CD4-positive, alpha-beta T cell treated with Interleukin-1 beta for 1 hour (primary cell): ENCODE measurements around the gene DCHS1.
A peak's percentile ranks its signal among the peaks of the same experiment; 100 is the strongest.

ENCODE experiments used
- DNase-seq, 2 donors: peaks; one replicate each; pipeline ENCODE4 v3.0.0-alpha.2; 2020 to 2022

The DCHS1 gene

GRCh38 chr11:6611963-6612212, 43.7 kb downstream of the DCHS1 start:
- DNase-seq, result no peak

GRCh38 chr11:6611092-6611962, 44.3 kb downstream of the DCHS1 start:
- DNase-seq, result peak; percentile 39 to 41

- no peak for DNase-seq
Measured at GRCh38 chr11:6610591-6610990, 45.0 kb downstream of the DCHS1 start.

GRCh38 chr11:6609502-6610015, 46.0 kb downstream of the DCHS1 start:
- no peak for DNase-seq

- no peak for DNase-seq
Measured at GRCh38 chr11:6608726-6609501, 46.7 kb downstream of the DCHS1 start.

- no peak for DNase-seq
Measured at GRCh38 chr11:6608011-6608410, 47.6 kb downstream of the DCHS1 start.

GRCh38 chr11:6607190-6607795, 48.3 kb downstream of the DCHS1 start:
- no peak for DNase-seq

- peak; percentile 68 to 75 for DNase-seq
Measured at GRCh38 chr11:6606471-6607189, 49.0 kb downstream of the DCHS1 start.

GRCh38 chr11:6604790-6605189, 50.8 kb downstream of the DCHS1 start:
- DNase-seq, result no peak

- peak; percentile 63 to 67 for DNase-seq
Measured at GRCh38 chr11:6604081-6604626, 51.5 kb downstream of the DCHS1 start.

- DNase-seq, result peak; percentile 90 to 93
Measured at GRCh38 chr11:6603287-6604080, 52.1 kb downstream of the DCHS1 start, which contains the start of the genes ILK and RRP8. Gene ILK, plus strand, starts transcription at chr11:6603774. Its CDS starts 498 bp downstream, at chr11:6604272. Gene RRP8, minus strand, starts transcription at chr11:6603616. Its CDS starts 114 bp downstream, at chr11:6603502.

GRCh38 chr11:6602096-6602940, 53.3 kb downstream of the DCHS1 start:
- DNase-seq, result no peak

- DNase-seq, result no peak
Measured at GRCh38 chr11:6601041-6601461, 54.6 kb downstream of the DCHS1 start.

GRCh38 chr11:6599881-6600390, 55.7 kb downstream of the DCHS1 start:
- DNase-seq, result no peak

- DNase-seq, result no peak
Measured at GRCh38 chr11:6599449-6599848, 56.2 kb downstream of the DCHS1 start.

GRCh38 chr11:6598555-6598954, 57.1 kb downstream of the DCHS1 start:
- no peak for DNase-seq

GRCh38 chr11:6596239-6596877, 59.3 kb downstream of the DCHS1 start:
- DNase-seq, result no peak

- no peak for DNase-seq
Measured at GRCh38 chr11:6594142-6594768, 61.4 kb downstream of the DCHS1 start.

- DNase-seq, result no peak
Measured at GRCh38 chr11:6588018-6588417, 67.6 kb downstream of the DCHS1 start.
